Endothelial cell of umbilical vein (primary cell): ENCODE results near the gene RRP8.

Experiments used
- EZH2 ChIP-seq: IDR thresholded peaks from 2 replicates; pipeline ENCODE4 v1.6.1; 2012; ENCODE audit warnings: borderline replicate concordance, low read depth, mild to moderate bottlenecking, moderate library complexity, low read length, inconsistent platforms; ENCODE audit not compliant: severe bottlenecking
- FOS ChIP-seq: IDR thresholded peaks from 2 replicates; pipeline ENCODE4 v1.6.1; 2011; ENCODE audit warnings: mild to moderate bottlenecking, low read length, moderate library complexity, borderline replicate concordance; ENCODE audit not compliant: insufficient read depth
- GATA2 ChIP-seq: IDR thresholded peaks from 2 replicates; pipeline ENCODE4 v1.7.0; 2011; ENCODE audit warnings: low read depth, mild to moderate bottlenecking, moderate library complexity, mixed read lengths, low read length; ENCODE audit not compliant: insufficient read length, insufficient read depth
- JUN ChIP-seq: IDR thresholded peaks from 2 replicates; pipeline ENCODE4 v1.6.1; 2011; ENCODE audit warnings: borderline replicate concordance, low read depth; ENCODE audit not compliant: insufficient read length, insufficient read depth
- MYC ChIP-seq: IDR thresholded peaks from one replicate; pipeline ENCODE4 v1.6.1; 2011; ENCODE audit warnings: mild to moderate bottlenecking, low read depth, low read length
- POLR2A ChIP-seq: IDR thresholded peaks from 2 replicates; pipeline ENCODE4 v1.6.1; 2012; ENCODE audit warnings: low read depth, mild to moderate bottlenecking, control low read depth, low read length
- POLR2AphosphoS5 ChIP-seq: IDR thresholded peaks from 2 replicates; pipeline ENCODE4 v1.6.1; 2012; ENCODE audit warnings: low read depth, mild to moderate bottlenecking, control low read depth, low read length, moderate library complexity; ENCODE audit not compliant: insufficient read depth
- TF ChIP-seq, protein P1 (sequence below), 2 donors: IDR thresholded peaks; 1 replicate in 1 of 2; 2 replicates in 1 of 2; pipeline ENCODE4 v1.5.1; 2011; ENCODE audit warnings: low read length in 2 of 2, mild to moderate bottlenecking in 2 of 2, moderate library complexity in 2 of 2, control low read depth in 1 of 2, inconsistent platforms in 1 of 2, low read depth in 1 of 2; ENCODE audit not compliant: insufficient read depth in 1 of 2; ENCODE audit errors: extremely low read depth in 1 of 2
- TF ChIP-seq, protein P2 (sequence below): IDR thresholded peaks from 2 replicates; pipeline ENCODE4 v1.6.1; 2011; ENCODE audit not compliant: insufficient read depth, insufficient read length

DNA sequence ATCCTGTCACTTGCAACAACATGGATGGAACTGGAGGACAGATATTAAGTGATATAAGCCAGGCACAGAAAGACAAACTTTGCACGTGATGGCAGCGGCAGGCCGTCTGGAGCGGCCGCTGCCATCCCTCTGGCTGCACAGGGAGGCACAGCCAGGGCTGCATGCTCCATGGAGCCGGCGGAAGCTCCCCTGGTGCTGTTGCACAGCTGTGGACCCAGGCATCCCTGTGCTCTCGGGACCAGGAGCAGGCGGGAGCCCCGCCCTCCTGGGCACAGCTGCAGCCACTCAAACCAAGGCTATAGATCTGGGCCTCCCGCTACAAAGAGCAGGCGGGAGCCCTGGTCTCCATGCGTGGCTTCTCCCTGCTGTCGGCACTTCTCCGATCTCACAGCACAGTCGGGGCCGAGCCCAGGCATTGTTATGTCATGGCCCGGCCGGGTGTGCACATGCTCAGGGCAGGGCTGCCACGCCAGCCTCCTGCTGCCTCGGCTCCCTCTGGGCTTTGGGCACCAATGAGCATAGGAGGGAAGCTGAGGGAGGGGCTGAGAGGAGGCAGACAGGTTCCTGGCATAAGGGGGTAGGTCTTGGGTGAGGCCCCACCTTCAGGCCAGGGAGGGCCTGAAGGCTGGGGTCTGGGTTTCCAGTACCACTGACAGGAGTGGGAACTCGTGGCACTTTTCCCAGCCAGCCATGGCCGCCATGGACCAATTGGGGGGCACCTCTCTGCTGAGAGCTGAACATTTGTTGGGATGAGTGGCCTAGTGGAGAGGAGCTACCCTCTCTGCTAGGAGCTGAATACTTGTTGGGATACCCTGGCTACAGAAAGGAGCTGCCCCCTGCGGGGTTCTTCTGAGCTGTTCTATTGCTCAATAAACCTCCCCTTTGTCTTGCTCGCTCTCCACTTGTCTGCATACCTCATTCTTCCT is 16.7 kb downstream of the RRP8 start:
- TF ChIP-seq, protein P1, sequence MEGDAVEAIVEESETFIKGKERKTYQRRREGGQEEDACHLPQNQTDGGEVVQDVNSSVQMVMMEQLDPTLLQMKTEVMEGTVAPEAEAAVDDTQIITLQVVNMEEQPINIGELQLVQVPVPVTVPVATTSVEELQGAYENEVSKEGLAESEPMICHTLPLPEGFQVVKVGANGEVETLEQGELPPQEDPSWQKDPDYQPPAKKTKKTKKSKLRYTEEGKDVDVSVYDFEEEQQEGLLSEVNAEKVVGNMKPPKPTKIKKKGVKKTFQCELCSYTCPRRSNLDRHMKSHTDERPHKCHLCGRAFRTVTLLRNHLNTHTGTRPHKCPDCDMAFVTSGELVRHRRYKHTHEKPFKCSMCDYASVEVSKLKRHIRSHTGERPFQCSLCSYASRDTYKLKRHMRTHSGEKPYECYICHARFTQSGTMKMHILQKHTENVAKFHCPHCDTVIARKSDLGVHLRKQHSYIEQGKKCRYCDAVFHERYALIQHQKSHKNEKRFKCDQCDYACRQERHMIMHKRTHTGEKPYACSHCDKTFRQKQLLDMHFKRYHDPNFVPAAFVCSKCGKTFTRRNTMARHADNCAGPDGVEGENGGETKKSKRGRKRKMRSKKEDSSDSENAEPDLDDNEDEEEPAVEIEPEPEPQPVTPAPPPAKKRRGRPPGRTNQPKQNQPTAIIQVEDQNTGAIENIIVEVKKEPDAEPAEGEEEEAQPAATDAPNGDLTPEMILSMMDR (IDR thresholded peaks at IDR 0.05; ENCODE audit: extremely low read depth in 1 of 2, insufficient read depth in 1 of 2, low read depth in 1 of 2, low read length in 2 of 2), result no peak
- no peak for TF ChIP-seq JUN
- TF ChIP-seq EZH2, result no peak
- no peak for TF ChIP-seq POLR2A
- TF ChIP-seq POLR2AphosphoS5, result no peak
- TF ChIP-seq, protein P2, sequence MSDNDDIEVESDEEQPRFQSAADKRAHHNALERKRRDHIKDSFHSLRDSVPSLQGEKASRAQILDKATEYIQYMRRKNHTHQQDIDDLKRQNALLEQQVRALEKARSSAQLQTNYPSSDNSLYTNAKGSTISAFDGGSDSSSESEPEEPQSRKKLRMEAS, result no peak
- no peak for TF ChIP-seq GATA2
- no peak for TF ChIP-seq MYC
- no peak for TF ChIP-seq FOS
